ENCODE measurements around the gene PPP1R7. TPM values are rescaled to one million over a fixed set of nuclear protein-coding genes. Genes with fewer than 3 reads are reported as not detected.

PPP1R7 gene
- total RNA-seq, 1 experiment from 2014 or later = 45.4 TPM

GRCh38 chr2:241202268-241202585 is 52.0 kb downstream of the PPP1R7 start:
- H3K9me3 ChIP-seq (ENCODE audit: control insufficient read depth in 1 of 2, insufficient read depth in 1 of 2, low read depth in 1 of 2, low read length in 2 of 2) = no peaks in the 10 kb centered on the region
- BruUV-seq (replicated peaks) = no TSS peak
- no peak overlapping the region for H3K4me3 ChIP-seq (replicated peaks in 1 of 2; ENCODE audit: low read depth in 1 of 2, low read length in 2 of 2)
- ChIA-PET RAD21 (ENCODE audit: low non-redundant PET in 1 of 2, low total read pairs in 2 of 2, uncharacterized antibody in 2 of 2, unreplicated experiment in 2 of 2) (no interaction called here), CTCF (no interaction called here), POLR2A (no interaction called here)
- H3K4me2 ChIP-seq (ENCODE audit: low read length) = no peak overlapping the region
- no peak overlapping the region for H3K9ac ChIP-seq (ENCODE audit: low read length)
- intact Hi-C loops (cut with micrococcal nuclease) = no loop called here
- no peak overlapping the region for H2AFZ ChIP-seq (ENCODE audit: low read depth, low read length, poor library complexity, severe bottlenecking)
- no peak for ATAC-seq
- no peaks in the 10 kb centered on the region for H3K4me1 ChIP-seq (ENCODE audit: control insufficient read depth in 1 of 2, insufficient read depth in 2 of 2, low read length in 2 of 2)
- no peaks in the 10 kb centered on the region for H3K27me3 ChIP-seq (ENCODE audit: insufficient read depth, low read length)
- no peaks in the 10 kb centered on the region for H3K9me2 ChIP-seq (ENCODE audit: insufficient read depth)
- H3K36me3 ChIP-seq (ENCODE audit: control insufficient read depth in 1 of 2, insufficient read depth in 2 of 2, low read length in 2 of 2) = no peaks in the 10 kb centered on the region
- no peak for TF ChIP-seq TCF7L2 (IDR thresholded peaks at IDR 0.05; ENCODE audit: borderline replicate concordance, extremely low read depth, insufficient read depth, insufficient read length)
- TF ChIP-seq EGR1 (IDR thresholded peaks at IDR 0.05; ENCODE audit: low read depth) = no peak
- TF ChIP-seq REST (IDR thresholded peaks at IDR 0.05; ENCODE audit: low read depth) = no peak
- TF ChIP-seq CBX3 (IDR thresholded peaks at IDR 0.05; ENCODE audit: low read depth) = no peak
- no peak for TF ChIP-seq ELF1 (IDR thresholded peaks at IDR 0.05; ENCODE audit: borderline replicate concordance, low read depth)
- TF ChIP-seq ZFX (IDR thresholded peaks at IDR 0.05) = no peak
- TF ChIP-seq SRF (IDR thresholded peaks at IDR 0.05; ENCODE audit: low read depth) = no peak
- TF ChIP-seq SIN3A (IDR thresholded peaks at IDR 0.05; ENCODE audit: low read depth) = no peak
- H4K20me1 ChIP-seq (ENCODE audit: insufficient read depth) = no peaks in the 10 kb centered on the region
- H3K79me2 ChIP-seq (ENCODE audit: insufficient read depth, low read length) = no peaks in the 10 kb centered on the region
- no peak overlapping the region for H3K27ac ChIP-seq (ENCODE audit: low read depth, low read length)
- DNase-seq (ENCODE audit: low read depth, low spot score) = no peak

GRCh38 chr2:241202681-241203080 is 52.4 kb downstream of the PPP1R7 start:
- Histone ChIP-seq H3K4me2 (ENCODE audit: low read length) (no peak overlapping the region), H3K27ac (ENCODE audit: low read depth, low read length) (no peak overlapping the region), H3K79me2 (ENCODE audit: insufficient read depth, low read length) (no peaks in the 10 kb centered on the region), H3K9me3 (ENCODE audit: control insufficient read depth in 1 of 2, insufficient read depth in 1 of 2, low read depth in 1 of 2, low read length in 2 of 2) (no peaks in the 10 kb centered on the region), H3K9me2 (ENCODE audit: insufficient read depth) (no peaks in the 10 kb centered on the region), H3K4me1 (ENCODE audit: control insufficient read depth in 1 of 2, insufficient read depth in 2 of 2, low read length in 2 of 2) (no peaks in the 10 kb centered on the region), H3K36me3 (ENCODE audit: control insufficient read depth in 1 of 2, insufficient read depth in 2 of 2, low read length in 2 of 2) (no peaks in the 10 kb centered on the region), H3K4me3 (replicated peaks in 1 of 2; ENCODE audit: low read depth in 1 of 2, low read length in 2 of 2) (no peak overlapping the region), H2AFZ (ENCODE audit: low read depth, low read length, poor library complexity, severe bottlenecking) (no peak overlapping the region), H3K27me3 (ENCODE audit: insufficient read depth, low read length) (no peaks in the 10 kb centered on the region), H3K9ac (ENCODE audit: low read length) (no peak overlapping the region), H4K20me1 (ENCODE audit: insufficient read depth) (no peaks in the 10 kb centered on the region)
- ChIA-PET CTCF (no interaction called here), POLR2A (no interaction called here), RAD21 (ENCODE audit: low non-redundant PET in 1 of 2, low total read pairs in 2 of 2, uncharacterized antibody in 2 of 2, unreplicated experiment in 2 of 2) (no interaction called here)
- intact Hi-C loops (cut with micrococcal nuclease) = no loop called here
- no peak for ATAC-seq
- BruUV-seq (replicated peaks) = no TSS peak
- DNase-seq (ENCODE audit: low read depth, low spot score) = no peak
- TF ChIP-seq FOSL1 (IDR thresholded peaks at IDR 0.05; ENCODE audit: low read depth) (no peak), ELF1 (IDR thresholded peaks at IDR 0.05; ENCODE audit: borderline replicate concordance, low read depth) (no peak), ZNF274 (IDR thresholded peaks at IDR 0.05; ENCODE audit: low read depth, low read length) (no peak), REST (IDR thresholded peaks at IDR 0.05; ENCODE audit: low read depth) (no peak), SRF (IDR thresholded peaks at IDR 0.05; ENCODE audit: low read depth) (no peak), POLR2AphosphoS5 (IDR thresholded peaks at IDR 0.05; ENCODE audit: low read depth, low read length) (no peak), JUND (IDR thresholded peaks at IDR 0.05) (no peak), TCF7L2 (IDR thresholded peaks at IDR 0.05; ENCODE audit: borderline replicate concordance, extremely low read depth, insufficient read depth, insufficient read length) (no peak), POLR2A (IDR thresholded peaks at IDR 0.05; ENCODE audit: borderline replicate concordance, extremely low read depth, insufficient read depth, insufficient read length) (no peak)

All from HCT116 (cell line).